CD14-positive monocyte (primary cell): ENCODE data around the gene STUB1. TPM values are rescaled to one million over a fixed set of nuclear protein-coding genes. Genes with fewer than 3 reads are reported as not detected.

ENCODE experiments used
- DNase-seq, 3 donors: peaks; one replicate each; pipeline ENCODE4 v3.0.0-alpha.2; 2011 to 2022
- H2AFZ ChIP-seq: 2 replicates; pipeline ENCODE4 v1.6.0; 2012; ENCODE audit warnings: mild to moderate bottlenecking, low read depth, low read length, inconsistent platforms; ENCODE audit not compliant: insufficient read depth, poor library complexity, severe bottlenecking
- H3K27ac ChIP-seq, 2 donors: 1 replicate in 1 of 2; 2 replicates in 1 of 2; pipeline ENCODE4 v1.5.1; 2012 to 2013; ENCODE audit warnings: low read length in 2 of 2, control low read depth in 1 of 2, inconsistent platforms in 1 of 2, low read depth in 1 of 2, mild to moderate bottlenecking in 1 of 2
- H3K27me3 ChIP-seq, 2 donors: one replicate each; pipeline versions ENCODE4 v1.6.0 to v1.6.1; 2011 to 2013; ENCODE audit warnings: low read length in 2 of 2; ENCODE audit not compliant: control insufficient read depth in 2 of 2, insufficient read depth in 2 of 2
- H3K36me3 ChIP-seq, 2 donors: replicated peaks in 1 of 2; 1 replicate in 1 of 2; 2 replicates in 1 of 2; pipeline versions ENCODE4 v1.5.1 to v1.6.1; 2012 to 2013; ENCODE audit warnings: low read length in 2 of 2, control low read depth in 1 of 2, inconsistent platforms in 1 of 2, mild to moderate bottlenecking in 1 of 2; ENCODE audit not compliant: insufficient read depth in 2 of 2, control insufficient read depth in 1 of 2
- H3K4me1 ChIP-seq, 2 donors: 1 replicate in 1 of 2; 2 replicates in 1 of 2; pipeline versions ENCODE4 v1.5.1 to v1.6.1; 2012 to 2013; ENCODE audit warnings: low read length in 2 of 2, control low read depth in 1 of 2, inconsistent platforms in 1 of 2, mild to moderate bottlenecking in 1 of 2, moderate library complexity in 1 of 2; ENCODE audit not compliant: insufficient read depth in 2 of 2, control insufficient read depth in 1 of 2
- H3K4me2 ChIP-seq: replicated peaks from 2 replicates; pipeline ENCODE3; 2012; ENCODE audit warnings: low read length, moderate library complexity, mild to moderate bottlenecking; ENCODE audit not compliant: poor library complexity, severe bottlenecking; ENCODE audit errors: extremely low read depth
- H3K4me3 ChIP-seq, 3 experiments: fragments of 200-600 bp in 1 of 3; sonication (generic) in 1 of 3; replicated peaks in 1 of 3; 1 replicate in 2 of 3; 2 replicates in 1 of 3; pipeline ENCODE4 v1.5.1; 2011 to 2013; ENCODE audit warnings: low read length in 3 of 3, mild to moderate bottlenecking in 3 of 3, control low read depth in 2 of 3, low read depth in 2 of 3, inconsistent platforms in 1 of 3, moderate library complexity in 1 of 3
- H3K79me2 ChIP-seq: 2 replicates; pipeline ENCODE4 v1.6.0; 2012; ENCODE audit warnings: mild to moderate bottlenecking, control low read depth, inconsistent platforms, low read length, moderate library complexity; ENCODE audit not compliant: insufficient read depth
- H3K9ac ChIP-seq: 2 replicates; pipeline ENCODE4 v1.6.0; 2017; ENCODE audit warnings: low read length, mild to moderate bottlenecking; ENCODE audit not compliant: insufficient read depth, poor library complexity, severe bottlenecking
- H3K9me3 ChIP-seq, 2 donors: replicated peaks in 1 of 2; 1 replicate in 1 of 2; 2 replicates in 1 of 2; pipeline versions ENCODE4 v1.5.1 to v1.6.1; 2012 to 2013; ENCODE audit warnings: low read length in 2 of 2, control low read depth in 1 of 2; ENCODE audit not compliant: control insufficient read depth in 1 of 2, insufficient read depth in 1 of 2
- H4K20me1 ChIP-seq: 2 replicates; pipeline ENCODE4 v1.6.0; 2012; ENCODE audit warnings: mild to moderate bottlenecking, low read length, control low read depth, moderate library complexity; ENCODE audit not compliant: insufficient read depth
- H3K27ac Mint-ChIP-seq, 7 donors: one replicate each; pipeline ENCODE4 v1.8.0; 2020; ENCODE audit warnings: mild to moderate bottlenecking in 7 of 7, mixed read lengths in 7 of 7, moderate library complexity in 6 of 7, inconsistent platforms in 2 of 7
- H3K27me3 Mint-ChIP-seq, 3 donors: one replicate each; pipeline ENCODE4 v1.8.0; 2021 to 2022; ENCODE audit warnings: low read depth in 3 of 3, mild to moderate bottlenecking in 3 of 3, mixed read lengths in 3 of 3, moderate library complexity in 3 of 3, inconsistent platforms in 1 of 3
- H3K36me3 Mint-ChIP-seq, 2 donors: one replicate each; pipeline ENCODE4 v1.8.0; 2020; ENCODE audit warnings: mixed read lengths in 2 of 2, inconsistent platforms in 1 of 2, mild to moderate bottlenecking in 1 of 2
- H3K4me1 Mint-ChIP-seq: one replicate; pipeline ENCODE4 v1.8.0; 2020; ENCODE audit warnings: mild to moderate bottlenecking, mixed read lengths
- H3K4me3 Mint-ChIP-seq, 2 donors: one replicate each; pipeline ENCODE4 v1.8.0; 2020; ENCODE audit warnings: mild to moderate bottlenecking in 2 of 2, mixed read lengths in 2 of 2, moderate library complexity in 1 of 2
- H3K9me3 Mint-ChIP-seq, 7 donors: one replicate each; pipeline ENCODE4 v1.8.0; 2020 to 2022; ENCODE audit warnings: mixed read lengths in 7 of 7, mild to moderate bottlenecking in 6 of 7, moderate library complexity in 6 of 7, inconsistent platforms in 2 of 7
- CTCF ChIP-seq: fragments of 200-600 bp; IDR thresholded peaks from one replicate; pipeline ENCODE4 v1.8.0; 2022; ENCODE audit warnings: antibody characterized with exemption, mild to moderate bottlenecking
- WGBS: methylation state at CpG from one replicate; pipeline ENCODE4 v1.1.5; 2013; ENCODE audit warnings: missing lambda C conversion rate; ENCODE audit not compliant: insufficient coverage; 5-methylcytosine and 5-hydroxymethylcytosine counted together
- intact Hi-C, 2 donors: fragments of 100-400 bp; cut with micrococcal nuclease; formaldehyde crosslinking; loops; one replicate each; pipeline versions ENCODE4 v1.15.0 to v1.15.1; 2023
- polyA plus RNA-seq, 3 donors: library from polyadenylated mRNA; depleted of rRNA in 1 of 3; unstranded in 2 of 3; stranded (reverse) in 1 of 3; fragments of 300-500 nt in 2 of 3; fragments of >200 nt in 1 of 3; fragmentation: Illumina TruSeq in 2 of 3; gene quantifications; 1 replicate in 2 of 3; 2 replicates in 1 of 3; pipeline ENCODE4 v1.2.3, GENCODE V29; 2012 to 2021

STUB1 gene
- polyA plus RNA-seq, 3 donors, result 83.3 to 108 (median 106) TPM

GRCh38 chr16:732332-732731 lies 52.1 kb downstream of the STUB1 start:
- H2AFZ ChIP-seq, result no peak overlapping the region
- Mint-ChIP-seq H3K27ac (no peak overlapping the region), H3K4me3 (no peak overlapping the region)

More at GRCh38 chr16:732332-732731, 52.1 kb downstream of the STUB1 start:
- Mint-ChIP-seq H3K4me1 (peaks cover 3% of the 10 kb centered on the region), H3K27me3 (peaks cover 4 to 23% (median 5%) of the 10 kb centered on the region in 3 donors), H3K36me3 (peaks cover 48 to 61% of the 10 kb centered on the region in 2 donors), H3K9me3 (no peaks in the 10 kb centered on the region)
- no peak for TF ChIP-seq CTCF
- intact Hi-C loops, result no loop called here
- 99% methylated on average over 11 of the region's 12 CpGs for WGBS
- Histone ChIP-seq H3K4me1 (peaks cover 9 to 13% of the 10 kb centered on the region in 2 donors), H3K27me3 (peaks cover 0 to 12% of the 10 kb centered on the region in 2 donors), H3K79me2 (no peaks in the 10 kb centered on the region), H3K4me3 (no peak overlapping the region), H4K20me1 (no peaks in the 10 kb centered on the region), H3K9ac (no peak overlapping the region), H3K4me2 (no peak overlapping the region), H3K36me3 (peaks cover 53 to 73% of the 10 kb centered on the region in 2 donors), H3K27ac (no peak overlapping the region), H3K9me3 (no peaks in the 10 kb centered on the region)
- no peak for DNase-seq

Other genes starting within 250 kb of the STUB1 start
- gene CAPN15, start 152.7 kb upstream of the STUB1 start, polyA plus RNA-seq, result 10 to 100 TPM in 1 of 3 donors, 1 to 10 TPM in 2; 3.4 to 42.6 (median 3.9) TPM
- not detected for gene PRR35, start 120.0 kb upstream of the STUB1 start, polyA plus RNA-seq
- gene NHLRC4, start 113.4 kb upstream of the STUB1 start, polyA plus RNA-seq, result under 1 TPM; 0.29 to 0.57 (median 0.36) TPM
- gene PIGQ, start 110.4 kb upstream of the STUB1 start, polyA plus RNA-seq, result 10 to 100 TPM; 11.4 to 39.8 (median 12.1) TPM
- gene RAB40C, start 90.3 kb upstream of the STUB1 start, polyA plus RNA-seq, result 10 to 100 TPM; 10.0 to 22.6 (median 10.9) TPM
- gene WFIKKN1, start 49.4 kb upstream of the STUB1 start, polyA plus RNA-seq, result under 1 TPM in 1 of 3 donors, not detected in 2; 0.76 TPM
- 10 to 100 TPM; 57.1 to 80.9 (median 70.4) TPM for gene METTL26, start 44.1 kb upstream of the STUB1 start, polyA plus RNA-seq
- 10 to 100 TPM; 23.7 to 65.6 (median 42.1) TPM for gene MCRIP2, start 38.6 kb upstream of the STUB1 start, polyA plus RNA-seq
- 10 to 100 TPM in 1 of 3 donors, 1 to 10 TPM in 1, under 1 TPM in 1; 0.13 to 16.5 (median 1.1) TPM for gene WDR90, start 31.0 kb upstream of the STUB1 start, polyA plus RNA-seq
- gene RHOT2, start 12.3 kb upstream of the STUB1 start, polyA plus RNA-seq, result 100 to 1,000 TPM in 1 of 3 donors, 10 to 100 TPM in 2; 25.4 to 276 (median 26.3) TPM
- 1 to 10 TPM in 1 of 3 donors, not detected in 2; 1.3 TPM for gene RHBDL1, start 4.7 kb upstream of the STUB1 start, polyA plus RNA-seq
- gene JMJD8, start 3.9 kb downstream of the STUB1 start, polyA plus RNA-seq, result 10 to 100 TPM; 28.7 to 45.3 (median 33.5) TPM
- 1 to 10 TPM; 5.7 to 9.2 (median 7.4) TPM for gene WDR24, start 10.0 kb downstream of the STUB1 start, polyA plus RNA-seq
- 1 to 10 TPM in 1 of 3 donors, under 1 TPM in 2; 0.28 to 1.0 (median 0.49) TPM for gene FBXL16, start 25.4 kb downstream of the STUB1 start, polyA plus RNA-seq
- gene METRN, start 34.7 kb downstream of the STUB1 start, polyA plus RNA-seq, result 1 to 10 TPM in 2 of 3 donors, under 1 TPM in 1; 0.97 to 5.4 (median 1.7) TPM
- gene ANTKMT, start 40.7 kb downstream of the STUB1 start, polyA plus RNA-seq, result 10 to 100 TPM; 21.5 to 56.3 (median 34.4) TPM
- gene CCDC78, start 46.0 kb downstream of the STUB1 start, polyA plus RNA-seq, result under 1 TPM in 1 of 3 donors, not detected in 2; 0.96 TPM
- 1 to 10 TPM in 2 of 3 donors, under 1 TPM in 1; 0.60 to 8.9 (median 1.5) TPM for gene HAGHL, start 46.7 kb downstream of the STUB1 start, polyA plus RNA-seq
- gene CIAO3, start 60.6 kb downstream of the STUB1 start, polyA plus RNA-seq, result 10 to 100 TPM in 2 of 3 donors, 1 to 10 TPM in 1; 8.6 to 41.1 (median 11.8) TPM
- gene MSLN, start 80.3 kb downstream of the STUB1 start, polyA plus RNA-seq, result under 1 TPM in 2 of 3 donors, not detected in 1; 0.07 to 0.29 TPM
- 10 to 100 TPM; 29.5 to 38.1 (median 31.5) TPM for gene RPUSD1, start 108.0 kb downstream of the STUB1 start, polyA plus RNA-seq
- gene CHTF18, start 108.2 kb downstream of the STUB1 start, polyA plus RNA-seq, result 10 to 100 TPM in 1 of 3 donors, 1 to 10 TPM in 1, under 1 TPM in 1; 0.57 to 13.8 (median 2.2) TPM
- not detected for gene GNG13, start 120.3 kb downstream of the STUB1 start, polyA plus RNA-seq